Activated CD8-positive, alpha-beta T cell treated with anti-CD3 and anti-CD28 coated beads, Interleukin-2, amount 10 ng/mL, durations not matched to agents 7 days and 5 days (primary cell): Measurements from ENCODE around the gene OPN4. TPM values are rescaled to one million over a fixed set of nuclear protein-coding genes. Genes with fewer than 3 reads are reported as not detected.

ENCODE experiments used
- ATAC-seq: fragments of 150-1000 bp; cut with Tn5 transposase; one replicate; pipeline ENCODE4 v1.10.0; 2021; ENCODE audit warnings: moderate library complexity
- CTCF ChIA-PET: fragments of 350-600 bp; sonication (Branson Sonifier 250); formaldehyde crosslinking; loops from one replicate; lab custom pipeline; 2021; ENCODE audit warnings: antibody characterized with exemption; lab: Charles Lee
- POLR2A ChIA-PET: fragments of 350-600 bp; sonication (Branson Sonifier 250); formaldehyde crosslinking; loops from one replicate; lab custom pipeline; 2021; ENCODE audit warnings: antibody characterized with exemption; lab: Charles Lee
- DNase-seq: peaks from one replicate; pipeline ENCODE4 v3.0.0-alpha.2; 2020
- H3K27ac Mint-ChIP-seq: one replicate; pipeline ENCODE4 v1.8.0; 2021; ENCODE audit warnings: mild to moderate bottlenecking, mixed read lengths
- H3K27me3 Mint-ChIP-seq: one replicate; pipeline ENCODE4 v1.8.0; 2021; ENCODE audit warnings: low read depth, mixed read lengths
- H3K36me3 Mint-ChIP-seq: one replicate; pipeline ENCODE4 v1.8.0; 2021; ENCODE audit warnings: low read depth, mixed read lengths
- H3K4me1 Mint-ChIP-seq: one replicate; pipeline ENCODE4 v1.8.0; 2021; ENCODE audit warnings: low read depth, mixed read lengths
- H3K4me3 Mint-ChIP-seq: one replicate; pipeline ENCODE4 v1.8.0; 2021; ENCODE audit warnings: mild to moderate bottlenecking, mixed read lengths
- H3K9me3 Mint-ChIP-seq: one replicate; pipeline ENCODE4 v1.8.0; 2022; ENCODE audit warnings: mixed read lengths; ENCODE audit not compliant: insufficient read depth
- total RNA-seq, 2 experiments: library from RNA; stranded (reverse); gene quantifications; one replicate each; pipeline ENCODE4 v1.2.3, GENCODE V29; 2021

OPN4 gene
- total RNA-seq, 2 experiments from 2014 or later, result not detected

DNA sequence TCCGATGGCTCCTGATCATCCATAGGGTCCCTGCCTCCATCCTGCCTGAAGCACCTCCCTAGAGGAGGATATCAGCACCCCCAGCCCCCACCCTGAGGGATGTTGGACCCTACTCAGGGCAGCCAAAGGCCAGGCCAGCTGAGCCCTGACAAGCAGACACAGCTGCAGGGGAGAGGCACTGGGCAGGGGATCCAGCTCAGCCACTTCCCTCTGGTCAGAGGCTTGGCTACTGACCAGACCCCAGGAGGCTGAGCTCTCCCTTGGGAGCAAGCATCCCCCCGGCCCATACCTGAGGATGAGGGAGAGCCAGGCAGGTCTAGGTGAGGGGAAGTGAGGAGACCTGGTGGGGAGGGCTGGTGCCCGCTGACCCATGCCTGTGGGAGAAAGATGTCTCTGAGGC, 20.6 kb downstream of the OPN4 start:
- H3K27ac Mint-ChIP-seq, result no peak overlapping the region
- peaks cover 2% of the 10 kb centered on the region for H3K27me3 Mint-ChIP-seq
- no peaks in the 10 kb centered on the region for H3K4me1 Mint-ChIP-seq
- ChIA-PET POLR2A (no interaction called here), CTCF (no interaction called here)
- no peak for DNase-seq
- H3K4me3 Mint-ChIP-seq, result no peak overlapping the region
- H3K36me3 Mint-ChIP-seq, result no peaks in the 10 kb centered on the region
- H3K9me3 Mint-ChIP-seq, result no peaks in the 10 kb centered on the region
- ATAC-seq, result no peak

DNA sequence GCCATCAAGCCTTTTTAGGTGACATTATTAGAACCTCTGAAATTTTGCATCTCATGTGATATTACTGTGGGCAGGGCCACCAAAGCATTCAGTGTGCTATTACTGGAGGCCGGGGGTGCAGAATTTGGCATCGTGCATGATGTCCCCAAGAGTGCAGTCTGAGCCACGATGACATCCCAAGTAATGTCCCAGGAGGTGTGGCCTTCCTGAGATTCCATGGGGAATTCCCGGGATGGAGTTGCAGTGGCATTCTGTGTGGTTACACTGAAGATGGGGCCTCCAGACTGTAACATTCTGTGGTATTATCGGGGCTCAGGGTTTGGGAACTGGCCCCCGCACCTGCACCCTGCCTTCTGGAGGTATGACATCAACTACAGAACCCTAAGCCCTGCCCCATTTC, 23.0 kb downstream of the OPN4 start:
- no peak for DNase-seq
- Mint-ChIP-seq H3K36me3 (no peaks in the 10 kb centered on the region), H3K4me3 (no peak overlapping the region), H3K4me1 (no peaks in the 10 kb centered on the region), H3K27me3 (peaks cover 2% of the 10 kb centered on the region), H3K27ac (no peak overlapping the region), H3K9me3 (no peaks in the 10 kb centered on the region)
- no peak for ATAC-seq
- POLR2A ChIA-PET, result no interaction called here
- CTCF ChIA-PET, result no interaction called here

DNA sequence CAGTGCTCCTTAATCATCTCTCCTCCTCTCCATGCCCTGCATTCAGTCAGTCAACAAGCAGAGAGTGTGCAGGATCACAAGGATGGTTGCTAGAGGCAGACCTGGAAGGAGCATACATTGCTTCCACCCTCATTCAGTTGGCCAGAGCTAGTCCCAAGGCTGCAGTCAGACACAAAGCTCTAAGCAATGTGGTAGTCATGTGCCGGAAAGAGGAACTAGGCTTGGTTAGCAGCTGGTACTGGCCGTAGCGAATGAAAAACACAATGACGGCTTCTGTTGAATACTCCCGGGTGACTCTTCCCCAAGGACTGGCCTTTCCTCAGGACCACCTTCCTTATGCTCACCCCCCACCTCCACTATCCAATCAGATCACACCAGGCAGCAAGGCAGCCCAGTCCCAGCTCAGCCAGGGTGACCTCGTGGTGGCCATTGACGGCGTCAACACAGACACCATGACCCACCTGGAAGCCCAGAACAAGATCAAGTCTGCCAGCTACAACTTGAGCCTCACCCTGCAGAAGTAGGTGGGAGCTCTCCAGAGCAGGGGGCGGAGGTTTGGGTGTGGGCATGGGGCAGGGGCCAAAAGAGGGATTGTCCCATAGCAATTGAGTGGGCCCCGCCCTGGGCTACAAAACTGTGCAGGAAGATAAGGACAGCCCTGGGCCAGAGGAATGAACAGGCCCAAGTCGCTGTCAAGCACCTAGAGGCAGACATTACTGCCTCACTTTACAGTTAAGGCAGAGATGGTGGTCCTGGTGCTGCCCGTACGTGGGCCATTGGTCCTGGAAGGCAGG, 24.8 kb downstream of the OPN4 start:
- H3K9me3 Mint-ChIP-seq, result no peaks in the 10 kb centered on the region
- peaks cover 2% of the 10 kb centered on the region for H3K27me3 Mint-ChIP-seq
- no peaks in the 10 kb centered on the region for H3K36me3 Mint-ChIP-seq
- ATAC-seq, result no peak
- CTCF ChIA-PET, result interaction anchor here (0.7 kb wide), 1 partner anchor 221 kb away, joined by 3 read pairs; no protein-coding TSS in a partner anchor
- no peak overlapping the region for H3K27ac Mint-ChIP-seq
- no peak overlapping the region for H3K4me3 Mint-ChIP-seq
- no peaks in the 10 kb centered on the region for H3K4me1 Mint-ChIP-seq
- POLR2A ChIA-PET, result interaction anchor here (0.6 kb wide), 1 partner anchor 269 kb away, joined by 4 read pairs; no protein-coding TSS in a partner anchor
- DNase-seq, result no peak

DNA sequence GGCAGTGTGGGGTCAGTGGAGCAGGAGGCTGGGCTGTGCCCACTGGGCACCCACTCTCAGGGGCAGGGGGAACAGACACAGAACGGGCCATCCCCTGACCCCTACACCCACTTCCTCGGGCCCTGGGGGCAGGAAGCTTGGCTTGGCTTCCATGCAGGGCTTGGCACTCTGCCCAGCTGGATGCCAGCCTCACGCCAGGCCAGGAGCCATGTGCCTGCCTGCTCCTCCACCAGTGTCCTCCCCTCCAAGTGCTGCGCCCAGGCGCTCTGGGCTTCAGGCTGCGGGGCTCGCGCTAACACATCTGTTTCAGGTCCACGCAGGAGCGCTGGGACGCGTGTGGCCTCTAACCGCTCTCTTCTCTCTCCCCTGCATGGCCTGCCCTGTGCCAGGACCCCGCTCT, 26.7 kb downstream of the OPN4 start:
- Mint-ChIP-seq H3K4me1 (no peaks in the 10 kb centered on the region), H3K9me3 (no peaks in the 10 kb centered on the region), H3K27ac (no peak overlapping the region), H3K36me3 (no peaks in the 10 kb centered on the region), H3K4me3 (no peak overlapping the region), H3K27me3 (peaks cover 2% of the 10 kb centered on the region)
- ATAC-seq, result no peak
- ChIA-PET CTCF (no interaction called here), POLR2A (no interaction called here)
- DNase-seq, result no peak

DNA sequence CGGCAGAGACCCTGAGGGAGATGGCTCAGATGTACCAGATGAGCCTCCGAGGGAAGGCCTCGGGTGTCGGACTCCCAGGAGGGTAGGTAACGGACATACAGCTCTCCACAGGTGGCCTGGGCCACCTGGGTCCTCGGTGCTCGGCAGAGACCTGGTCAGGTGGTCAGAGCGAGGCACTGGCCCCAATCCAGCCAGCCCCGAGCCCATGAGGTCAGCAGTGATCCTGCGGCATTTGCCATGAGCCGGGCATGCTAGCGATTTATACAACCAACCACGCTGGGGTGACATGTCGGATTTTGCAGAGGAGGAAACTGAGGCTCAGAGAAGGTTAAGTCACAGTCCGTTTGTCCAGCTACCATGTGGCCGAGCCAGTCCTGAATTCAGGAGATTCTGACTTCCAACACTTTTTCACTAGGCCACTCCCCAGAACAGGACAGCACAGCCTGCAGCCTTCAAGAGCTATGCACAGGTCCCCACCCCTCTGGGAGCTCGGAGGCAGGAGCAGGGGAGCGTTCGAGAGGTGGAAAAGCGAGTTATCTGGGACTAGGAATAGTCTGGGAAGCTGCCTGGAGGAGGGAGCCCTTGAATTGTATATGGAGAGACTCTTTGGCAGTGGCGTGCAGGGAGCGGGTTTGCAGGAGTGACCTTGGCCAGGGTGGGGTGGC, 27.5 kb downstream of the OPN4 start:
- CTCF ChIA-PET, result no interaction called here
- DNase-seq, result no peak
- H3K36me3 Mint-ChIP-seq, result no peaks in the 10 kb centered on the region

DNA sequence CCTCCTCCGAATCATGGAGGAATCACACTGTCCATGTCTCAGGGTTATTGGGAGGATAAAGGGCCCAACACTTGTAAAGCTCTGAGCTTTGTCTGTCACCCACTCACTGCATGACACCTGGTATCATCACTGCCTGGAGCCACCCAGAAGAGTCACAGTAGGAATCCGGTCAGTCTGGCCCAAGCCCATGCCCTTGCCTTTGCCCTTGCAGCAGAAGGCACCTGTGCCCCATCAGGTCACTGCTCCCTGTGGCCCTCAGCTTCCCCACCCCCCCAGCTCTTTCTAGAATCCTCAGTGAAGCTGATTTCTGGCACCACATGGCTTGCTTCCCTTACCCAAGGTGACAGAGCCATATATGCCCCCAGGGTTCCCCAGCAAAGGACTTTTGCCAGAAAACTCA, 28.3 kb downstream of the OPN4 start:
- Mint-ChIP-seq H3K9me3 (no peaks in the 10 kb centered on the region), H3K27ac (no peak overlapping the region), H3K4me1 (no peaks in the 10 kb centered on the region), H3K27me3 (peaks cover 2% of the 10 kb centered on the region), H3K4me3 (no peak overlapping the region), H3K36me3 (no peaks in the 10 kb centered on the region)
- POLR2A ChIA-PET, result interaction anchor here (0.7 kb wide), 1 partner anchor 283 kb away, joined by 3 read pairs; no protein-coding TSS in a partner anchor
- ATAC-seq, result no peak
- CTCF ChIA-PET, result no interaction called here
- no peak for DNase-seq

More for the DNA sequence above, 27.5 kb downstream of the OPN4 start:
- no peak overlapping the region for H3K4me3 Mint-ChIP-seq
- H3K9me3 Mint-ChIP-seq, result no peaks in the 10 kb centered on the region
- H3K27ac Mint-ChIP-seq, result no peak overlapping the region
- ATAC-seq, result no peak
- POLR2A ChIA-PET, result no interaction called here
- H3K4me1 Mint-ChIP-seq, result no peaks in the 10 kb centered on the region
- H3K27me3 Mint-ChIP-seq, result peaks cover 2% of the 10 kb centered on the region

DNA sequence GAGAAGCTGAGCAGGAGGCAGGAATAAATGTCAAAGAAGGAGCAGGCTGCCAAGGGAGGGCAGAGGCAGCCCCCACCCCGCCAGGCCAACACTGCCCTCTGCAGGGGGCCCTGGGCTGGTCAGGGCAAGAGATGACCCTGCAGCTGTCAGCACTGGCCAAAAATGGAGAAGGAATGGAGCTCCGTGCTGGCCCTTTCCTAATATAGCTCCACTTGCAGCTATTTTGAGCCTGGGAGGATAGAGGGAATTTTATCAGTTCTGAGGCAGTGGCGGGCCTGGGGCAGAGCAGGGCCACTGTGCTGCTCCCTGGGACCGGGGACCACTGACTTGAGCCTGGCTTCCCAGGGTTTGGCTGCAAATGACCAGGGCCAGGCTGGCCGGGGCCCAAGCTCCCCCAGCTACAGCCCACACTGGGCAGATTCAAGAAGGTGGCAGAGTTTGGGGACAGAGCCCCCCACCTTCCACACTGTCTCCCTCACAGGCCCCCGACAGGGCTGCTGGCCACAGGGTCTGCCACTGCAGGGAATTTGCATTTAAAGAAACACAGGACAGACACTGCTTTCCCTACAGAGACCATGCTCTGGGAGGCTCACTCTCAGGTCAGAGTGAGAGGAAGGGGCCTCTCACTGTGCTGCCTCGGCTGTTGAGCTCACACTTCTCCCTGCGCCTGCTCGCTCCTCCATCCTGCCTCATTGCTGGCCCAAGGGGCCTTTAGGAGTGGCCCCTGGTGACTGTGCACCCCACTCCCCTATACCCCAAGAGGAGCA, 30.2 kb downstream of the OPN4 start:
- H3K9me3 Mint-ChIP-seq, result no peaks in the 10 kb centered on the region
- ATAC-seq (no peak), DNase-seq (no peak)
- H3K4me3 Mint-ChIP-seq, result no peak overlapping the region
- no peaks in the 10 kb centered on the region for H3K36me3 Mint-ChIP-seq
- POLR2A ChIA-PET, result interaction anchor here (0.6 kb wide), 1 partner anchor 33 kb away, joined by 3 read pairs; no protein-coding TSS in a partner anchor
- H3K4me1 Mint-ChIP-seq, result peaks cover 6% of the 10 kb centered on the region
- no peak overlapping the region for H3K27ac Mint-ChIP-seq
- H3K27me3 Mint-ChIP-seq, result no peaks in the 10 kb centered on the region
- CTCF ChIA-PET, result interaction anchor here (0.9 to 1.0 kb wide), 2 partner anchors 11 to 255 kb away, joined by 3 to 6 read pairs; no protein-coding TSS in a partner anchor

DNA sequence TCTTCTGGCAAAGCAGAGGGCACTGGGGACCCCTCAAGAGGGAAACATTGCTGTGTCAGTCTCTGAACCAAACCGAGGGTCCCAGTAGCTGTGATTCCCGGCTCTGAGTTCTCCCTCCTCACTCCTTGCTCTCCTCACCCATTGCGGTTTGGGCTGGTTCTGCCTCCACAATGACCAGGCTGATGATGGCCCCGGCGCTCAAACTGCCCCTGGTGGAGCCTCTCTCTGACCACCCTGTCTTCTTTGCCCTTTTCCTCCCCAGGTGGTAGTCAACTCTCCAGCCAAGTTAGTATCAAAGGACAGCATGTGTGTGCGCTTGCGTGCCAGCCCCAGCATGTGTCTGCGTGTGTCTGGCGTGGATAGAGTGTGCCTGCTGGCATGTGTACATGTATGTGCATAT, 31.1 kb downstream of the OPN4 start:
- Mint-ChIP-seq H3K27ac (no peak overlapping the region), H3K36me3 (no peaks in the 10 kb centered on the region), H3K4me3 (no peak overlapping the region), H3K9me3 (no peaks in the 10 kb centered on the region), H3K4me1 (peaks cover 6% of the 10 kb centered on the region), H3K27me3 (no peaks in the 10 kb centered on the region)
- ChIA-PET CTCF (no interaction called here), POLR2A (interaction anchor here (0.6 kb wide), 1 partner anchor 34 kb away, joined by 3 read pairs; no protein-coding TSS in a partner anchor)
- DNase-seq, result no peak
- no peak for ATAC-seq

DNA sequence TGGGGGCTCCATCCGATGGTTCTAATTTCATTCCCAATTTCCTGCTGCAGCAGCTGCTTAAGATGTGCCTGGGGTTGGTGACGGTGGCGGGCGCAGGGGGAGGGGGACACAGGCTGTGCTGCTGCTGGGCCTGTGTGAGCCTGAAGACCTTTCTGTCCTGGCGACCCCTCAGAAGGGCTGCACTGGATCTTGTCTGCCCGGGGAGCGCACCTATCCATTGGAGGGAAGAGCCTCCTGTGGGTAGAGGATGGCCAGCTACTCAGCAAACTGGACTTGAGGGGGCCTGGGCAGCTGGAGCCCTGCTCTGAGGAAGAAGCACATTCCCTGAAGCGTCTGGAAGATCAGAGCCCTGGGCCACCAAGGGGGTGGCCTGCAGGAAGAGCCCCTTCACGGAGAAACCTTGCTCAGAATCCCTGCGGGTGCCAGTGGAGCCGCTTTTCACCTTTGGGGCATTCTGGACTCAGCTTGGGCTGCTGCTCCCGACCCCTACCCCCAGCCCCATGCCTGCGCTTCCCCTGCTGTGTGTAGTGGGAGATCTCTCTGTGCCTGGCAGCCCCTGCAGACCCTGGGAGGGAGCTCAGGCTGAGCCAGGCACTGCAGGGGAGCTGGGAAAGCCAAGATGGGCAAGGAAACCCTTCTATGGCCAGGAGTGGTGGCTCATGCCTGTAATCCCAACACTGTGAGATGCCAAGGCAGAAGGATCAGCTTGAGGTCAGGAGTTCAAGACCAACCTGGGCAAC, 31.7 kb downstream of the OPN4 start:
- CTCF ChIA-PET, result interaction anchor here (3.3 kb wide), 1 partner anchor 214 kb away, joined by 21 read pairs; no protein-coding TSS in a partner anchor
- POLR2A ChIA-PET, result no interaction called here
- no peaks in the 10 kb centered on the region for H3K9me3 Mint-ChIP-seq
- peaks cover 6% of the 10 kb centered on the region for H3K4me1 Mint-ChIP-seq
- H3K27ac Mint-ChIP-seq, result no peak overlapping the region
- H3K4me3 Mint-ChIP-seq, result no peak overlapping the region
- ATAC-seq (no peak), DNase-seq (no peak)
- no peaks in the 10 kb centered on the region for H3K27me3 Mint-ChIP-seq
- no peaks in the 10 kb centered on the region for H3K36me3 Mint-ChIP-seq

DNA sequence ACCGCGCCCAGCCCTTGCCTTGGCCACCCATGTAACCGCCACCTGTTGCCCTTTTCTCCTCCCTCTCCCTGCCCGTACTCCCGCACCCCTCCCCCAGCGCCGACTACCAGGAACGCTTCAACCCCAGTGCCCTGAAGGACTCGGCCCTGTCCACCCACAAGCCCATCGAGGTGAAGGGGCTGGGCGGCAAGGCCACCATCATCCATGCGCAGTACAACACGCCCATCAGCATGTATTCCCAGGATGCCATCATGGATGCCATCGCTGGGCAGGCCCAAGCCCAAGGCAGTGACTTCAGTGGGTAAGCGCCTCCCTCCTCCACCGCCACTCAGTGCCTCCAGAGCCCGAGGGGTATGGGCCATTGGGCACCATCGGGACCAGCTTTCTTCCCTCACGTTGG, 32.6 kb downstream of the OPN4 start:
- ATAC-seq, result no peak
- CTCF ChIA-PET, result interaction anchor here (3.3 kb wide), 1 partner anchor 213 kb away, joined by 21 read pairs; no protein-coding TSS in a partner anchor

DNA sequence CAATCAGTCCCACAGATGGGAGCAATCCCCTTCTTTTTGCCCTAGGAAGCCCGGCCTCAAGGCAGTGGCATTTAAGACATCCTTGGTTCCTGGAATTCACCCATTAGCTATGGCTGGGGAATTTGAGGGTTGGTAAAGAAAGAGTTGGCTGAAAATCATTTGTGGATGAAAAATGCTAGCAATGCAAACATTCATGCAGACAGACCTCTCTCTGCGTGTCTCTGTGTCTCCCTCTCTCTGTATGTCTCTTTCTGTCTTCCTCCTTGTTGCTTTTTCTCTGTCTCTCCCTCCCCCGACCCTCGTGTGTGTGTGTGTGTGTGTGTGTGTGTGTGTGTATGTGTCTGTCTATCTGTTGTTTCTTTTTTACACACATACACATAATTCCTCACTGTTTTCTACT, 33.4 kb downstream of the OPN4 start:
- ChIA-PET POLR2A (no interaction called here), CTCF (interaction anchor here (1.4 to 3.3 kb wide), 2 partner anchors 24 to 212 kb away, joined by 10 to 21 read pairs; no protein-coding TSS in a partner anchor)
- H3K4me1 Mint-ChIP-seq, result peaks cover 6% of the 10 kb centered on the region
- no peaks in the 10 kb centered on the region for H3K36me3 Mint-ChIP-seq
- no peaks in the 10 kb centered on the region for H3K9me3 Mint-ChIP-seq
- H3K27ac Mint-ChIP-seq, result no peak overlapping the region
- DNase-seq (no peak), ATAC-seq (no peak)
- H3K4me3 Mint-ChIP-seq, result no peak overlapping the region
- H3K27me3 Mint-ChIP-seq, result no peaks in the 10 kb centered on the region

More for the DNA sequence above, 32.6 kb downstream of the OPN4 start:
- H3K27ac Mint-ChIP-seq, result no peak overlapping the region
- POLR2A ChIA-PET, result no interaction called here
- no peaks in the 10 kb centered on the region for H3K9me3 Mint-ChIP-seq
- no peaks in the 10 kb centered on the region for H3K36me3 Mint-ChIP-seq
- peaks cover 6% of the 10 kb centered on the region for H3K4me1 Mint-ChIP-seq
- no peak for DNase-seq
- no peaks in the 10 kb centered on the region for H3K27me3 Mint-ChIP-seq
- H3K4me3 Mint-ChIP-seq, result no peak overlapping the region
